Kasumi-1 (cell line): ENCODE results near the gene ABCF2.

Experiments used
- DNase-seq, 2 experiments: peaks; one replicate each; lab custom pipeline; 2025; lab: John Stamatoyannopoulos, UW

ABCF2 gene

GRCh38 chr7:151173386-151174245, 53.4 kb downstream of the ABCF2 start:
- DNase-seq: no peak

DNA sequence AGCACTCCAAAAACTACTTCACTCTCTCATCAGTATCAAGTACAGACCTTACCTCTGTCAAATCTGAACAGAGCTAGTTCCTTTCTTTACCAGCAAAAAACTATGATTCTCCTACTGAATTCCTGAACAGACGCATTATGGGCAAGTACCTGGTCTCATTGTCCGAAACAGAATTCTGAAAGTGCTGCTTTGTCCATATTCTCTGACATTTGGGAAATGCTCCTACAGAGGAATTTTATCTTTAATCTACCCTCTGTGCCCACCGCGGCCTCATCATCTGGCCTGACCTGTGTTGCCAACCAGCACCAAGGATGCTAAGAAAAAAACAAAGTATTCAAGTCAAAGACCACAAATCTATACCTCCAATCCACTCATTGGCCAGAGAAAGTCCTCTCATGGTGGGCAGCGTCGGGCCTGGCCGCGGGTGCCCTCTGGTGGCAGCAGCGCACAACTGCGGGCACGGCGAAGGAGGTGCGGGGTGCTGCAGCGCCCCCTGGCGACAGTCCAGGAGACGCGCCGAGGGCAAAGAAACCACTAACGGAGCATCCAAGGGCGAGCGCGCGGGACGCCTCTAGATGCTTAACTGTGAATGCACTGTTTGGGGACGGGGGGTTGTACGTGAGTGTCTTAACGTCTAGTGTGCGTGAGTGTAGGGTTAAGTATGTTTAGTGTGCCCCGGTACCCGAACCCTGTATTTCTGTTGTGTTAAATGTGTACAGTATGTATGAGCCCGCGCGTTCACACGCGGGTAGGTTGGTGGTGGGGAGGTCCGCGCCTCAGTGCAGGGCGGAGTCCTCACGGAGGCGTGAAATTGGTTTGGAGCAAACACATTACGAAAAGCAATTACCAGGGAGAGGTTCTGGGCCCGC, 54.5 kb downstream of the ABCF2 start:
- peak; percentile 75 to 80 for DNase-seq

DNA sequence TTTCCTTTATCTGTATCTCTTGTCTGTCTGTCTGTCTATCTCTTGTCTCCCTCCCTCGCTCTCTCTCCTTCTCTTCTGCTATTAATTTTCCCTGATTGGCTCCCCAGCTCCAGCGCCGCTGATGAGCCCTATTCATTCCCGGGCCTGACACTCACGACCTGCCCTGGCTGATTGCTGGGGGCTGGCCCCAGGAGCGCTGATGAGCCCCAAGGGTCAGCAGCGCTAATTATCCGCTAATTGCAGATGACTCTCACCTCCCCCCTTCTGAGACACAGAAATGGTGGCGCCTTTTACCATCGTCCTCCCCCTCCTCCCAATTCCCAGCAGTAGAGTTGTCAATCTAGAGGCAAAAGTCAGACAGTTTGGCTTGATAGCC, 58.2 kb downstream of the ABCF2 start:
- DNase-seq: no peak

DNA sequence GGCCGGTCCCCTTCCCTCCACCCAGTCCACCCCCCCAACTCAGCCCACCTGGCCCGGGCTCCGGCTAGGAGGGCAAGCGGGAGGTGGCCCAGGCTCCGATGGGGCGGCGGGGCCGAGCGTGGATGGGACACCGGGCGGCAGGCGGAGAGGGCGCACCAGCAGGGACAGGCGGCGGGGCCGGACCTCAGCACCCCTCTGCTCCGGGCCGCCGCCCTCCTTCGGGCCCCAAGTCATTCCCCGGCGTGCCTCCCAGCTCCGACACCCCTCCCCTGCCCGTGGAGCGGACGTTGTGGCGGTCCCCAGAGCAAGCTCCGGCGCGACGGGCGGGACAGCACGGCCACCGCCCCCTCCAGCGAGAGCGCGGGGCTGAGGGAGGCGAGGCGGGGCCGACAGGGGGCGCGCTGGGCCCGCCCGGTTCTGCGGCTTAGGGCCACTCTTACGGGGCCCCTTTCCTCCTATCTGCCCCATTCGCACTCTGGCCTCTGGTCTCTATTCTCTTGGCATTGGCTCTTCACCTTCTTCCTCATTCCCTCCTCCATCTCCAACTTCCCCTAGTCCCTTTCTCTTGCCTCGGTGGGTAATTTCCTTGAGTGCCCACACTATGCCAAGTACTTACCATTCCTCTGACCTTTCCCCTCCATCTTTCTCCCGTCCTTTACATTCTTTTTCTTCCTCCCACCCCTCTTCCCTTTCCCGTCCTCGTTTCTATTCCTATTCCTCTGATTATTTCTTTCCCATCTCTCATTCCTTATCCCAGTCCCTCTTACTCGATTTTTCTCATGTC, 58.8 kb downstream of the ABCF2 start:
- DNase-seq: peak; percentile 37

- DNase-seq: peak; percentile 2 to 14
These were observed 59.6 kb downstream of the ABCF2 start, which contains the start of gene GBX1 for GRCh38 chr7:151167197-151167961. TSS of gene GBX1 (minus strand) at chr7:151167694. CDS start at chr7:151167548, 146 bp downstream.

- DNase-seq: no peak
These were observed 60.3 kb downstream of the ABCF2 start for GRCh38 chr7:151166629-151167196.
